Right atrium auricular region (tissue), 2 donors: ENCODE results near the gene DNM2. TPM values are rescaled to one million over a fixed set of nuclear protein-coding genes. Genes with fewer than 3 reads are reported as not detected.
"Not testable (repeated sequence)": the region's sequence is repeated elsewhere in the genome, so short reads cannot be mapped to it uniquely, and the experiment has no call there.

Experiments
- DNase-seq: peaks from one replicate; pipeline ENCODE4 v3.0.0-alpha.2; 2019; ENCODE audit warnings: low spot score
- H3K27ac ChIP-seq, 2 donors: fragments of 200-600 bp; sonication (generic); 1 replicate in 1 of 2; 2 replicates in 1 of 2; pipeline ENCODE4 v1.5.1; 2016 to 2019
- H3K27me3 ChIP-seq, 2 donors: fragments of 200-600 bp; sonication (generic); one replicate each; pipeline versions ENCODE4 v1.5.1 to v1.6.0; 2017 to 2019
- H3K36me3 ChIP-seq: fragments of 200-600 bp; sonication (generic); one replicate; pipeline ENCODE4 v1.5.1; 2016
- H3K4me1 ChIP-seq, 2 donors: fragments of 200-600 bp; sonication (generic); one replicate each; pipeline versions ENCODE4 v1.5.1 to v1.6.0; 2017 to 2019
- H3K4me3 ChIP-seq, 2 donors: fragments of 200-600 bp; sonication (generic); 1 replicate in 1 of 2; 2 replicates in 1 of 2; pipeline ENCODE4 v1.5.1; 2017 to 2019; ENCODE audit warnings: mild to moderate bottlenecking in 1 of 2, moderate library complexity in 1 of 2
- H3K9me3 ChIP-seq, 2 donors: fragments of 200-600 bp; sonication (generic); one replicate each; pipeline ENCODE4 v1.5.1; 2019
- total RNA-seq, 2 donors: library from RNA; depleted of rRNA; stranded (reverse); fragments of >200 nt; gene quantifications; one replicate each; pipeline ENCODE4 v1.1.0, GENCODE V29; 2016
- TF ChIP-seq, protein P1 (sequence below), 2 donors: fragments of 200-600 bp; sonication (generic); IDR thresholded peaks; one replicate each; pipeline ENCODE4 v1.5.1; 2019; ENCODE audit warnings: antibody characterized with exemption in 2 of 2

Gene DNM2
- total RNA-seq, 2 donors from 2014 or later, result 111 to 144 TPM

DNA sequence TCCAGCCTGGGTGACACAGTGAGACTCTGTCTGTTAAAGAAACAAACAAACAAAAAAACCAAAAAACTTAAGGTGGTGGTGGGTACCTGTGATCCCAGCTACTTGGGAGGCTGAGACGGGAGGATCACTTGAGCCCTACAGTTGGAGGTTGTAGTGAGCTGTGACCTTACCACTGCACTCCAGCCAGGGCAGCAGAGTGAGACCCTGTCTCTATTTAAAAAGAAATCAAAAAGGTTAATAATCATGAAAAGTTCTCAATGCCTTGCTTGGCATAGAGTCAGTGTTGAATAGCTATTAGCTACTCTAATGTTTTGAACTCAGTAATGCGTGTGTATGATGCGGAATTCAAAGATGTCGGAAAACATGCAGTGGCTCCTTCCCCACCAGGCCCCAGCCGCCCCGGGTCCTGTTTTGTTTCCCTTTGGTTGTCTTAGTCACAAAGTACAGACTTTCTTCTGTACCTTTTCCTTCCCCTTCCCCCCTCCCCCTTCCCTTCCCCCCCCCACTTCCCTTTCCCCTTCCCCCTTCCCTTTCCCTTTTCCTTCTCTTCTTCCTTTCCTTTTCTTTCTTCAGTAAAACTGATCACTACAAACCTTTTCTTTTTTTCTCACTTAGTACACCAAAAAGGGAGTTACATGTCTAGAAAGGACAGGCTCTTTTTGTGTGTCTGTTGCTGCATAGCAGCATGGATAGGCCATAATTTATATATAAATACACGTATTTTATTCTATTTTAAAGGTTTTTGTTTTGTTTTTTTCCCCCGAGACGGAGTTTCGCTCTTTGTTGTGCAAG is 35.2 kb downstream of the DNM2 start:
- H3K36me3 ChIP-seq, result no peaks in the 10 kb centered on the region
- H3K4me3 ChIP-seq, result no peak overlapping the region
- DNase-seq, result no peak
- no peaks in the 10 kb centered on the region for H3K27me3 ChIP-seq
- TF ChIP-seq, protein P1, sequence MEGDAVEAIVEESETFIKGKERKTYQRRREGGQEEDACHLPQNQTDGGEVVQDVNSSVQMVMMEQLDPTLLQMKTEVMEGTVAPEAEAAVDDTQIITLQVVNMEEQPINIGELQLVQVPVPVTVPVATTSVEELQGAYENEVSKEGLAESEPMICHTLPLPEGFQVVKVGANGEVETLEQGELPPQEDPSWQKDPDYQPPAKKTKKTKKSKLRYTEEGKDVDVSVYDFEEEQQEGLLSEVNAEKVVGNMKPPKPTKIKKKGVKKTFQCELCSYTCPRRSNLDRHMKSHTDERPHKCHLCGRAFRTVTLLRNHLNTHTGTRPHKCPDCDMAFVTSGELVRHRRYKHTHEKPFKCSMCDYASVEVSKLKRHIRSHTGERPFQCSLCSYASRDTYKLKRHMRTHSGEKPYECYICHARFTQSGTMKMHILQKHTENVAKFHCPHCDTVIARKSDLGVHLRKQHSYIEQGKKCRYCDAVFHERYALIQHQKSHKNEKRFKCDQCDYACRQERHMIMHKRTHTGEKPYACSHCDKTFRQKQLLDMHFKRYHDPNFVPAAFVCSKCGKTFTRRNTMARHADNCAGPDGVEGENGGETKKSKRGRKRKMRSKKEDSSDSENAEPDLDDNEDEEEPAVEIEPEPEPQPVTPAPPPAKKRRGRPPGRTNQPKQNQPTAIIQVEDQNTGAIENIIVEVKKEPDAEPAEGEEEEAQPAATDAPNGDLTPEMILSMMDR (IDR thresholded peaks at IDR 0.05), result no peak
- H3K4me1 ChIP-seq, result peaks cover 0 to 71% of the 10 kb centered on the region in 2 donors
- no peaks in the 10 kb centered on the region for H3K9me3 ChIP-seq
- H3K27ac ChIP-seq, result peak overlapping the region; percentile 78 to 86

DNA sequence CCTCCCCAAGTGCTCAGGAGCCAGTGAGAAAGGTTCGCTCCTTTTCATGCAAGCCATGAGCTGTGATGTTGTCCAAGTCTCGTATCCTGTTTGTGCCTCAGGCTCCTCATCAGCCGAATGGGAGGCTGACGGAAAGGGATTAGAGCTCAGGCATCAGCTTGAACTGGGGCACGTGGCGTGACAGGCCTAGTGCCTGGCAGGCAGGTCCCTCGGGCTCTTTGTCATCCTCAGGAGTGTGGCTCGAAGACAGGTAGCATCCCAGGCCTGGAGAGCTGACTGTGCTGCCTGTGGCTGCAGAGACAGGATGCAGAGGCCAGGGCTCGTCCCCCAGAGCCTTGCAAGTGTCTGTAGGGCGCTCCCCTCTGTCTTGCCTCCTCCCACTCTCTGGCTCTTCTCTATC is 38.5 kb downstream of the DNM2 start:
- Histone ChIP-seq H3K27me3 (no peaks in the 10 kb centered on the region), H3K4me1 (peaks cover 0 to 59% of the 10 kb centered on the region in 2 donors), H3K4me3 (no peak overlapping the region), H3K36me3 (peaks cover 12% of the 10 kb centered on the region), H3K9me3 (no peaks in the 10 kb centered on the region), H3K27ac (peak overlapping the region in 1 of 2 donors; percentile 78)
- TF ChIP-seq, protein P1 (IDR thresholded peaks at IDR 0.05), result no peak
- no peak for DNase-seq

DNA sequence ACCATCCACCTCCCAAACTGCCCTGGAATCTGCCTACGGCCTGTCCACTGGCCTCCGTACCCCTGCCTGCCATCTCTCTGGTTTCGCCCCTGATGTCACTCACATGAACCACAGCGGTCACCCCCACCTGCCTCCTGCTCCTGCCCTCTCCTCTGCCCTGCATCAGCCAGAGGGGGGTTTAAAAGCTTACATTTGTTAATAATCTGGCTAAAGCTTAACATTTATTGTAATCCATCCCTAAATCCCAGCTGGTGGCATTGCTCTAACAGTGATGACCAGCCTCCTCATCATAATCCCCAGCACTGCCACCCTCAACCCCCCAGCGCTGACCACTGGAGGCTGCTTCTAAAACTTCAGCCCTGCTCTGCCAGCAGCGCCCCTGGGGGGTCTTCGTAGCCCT is 38.9 kb downstream of the DNM2 start:
- Histone ChIP-seq H3K4me1 (peaks cover 0 to 59% of the 10 kb centered on the region in 2 donors), H3K27me3 (no peaks in the 10 kb centered on the region), H3K36me3 (peaks cover 16% of the 10 kb centered on the region), H3K27ac (peak overlapping the region in 1 of 2 donors; percentile 78), H3K9me3 (no peaks in the 10 kb centered on the region), H3K4me3 (no peak overlapping the region)
- TF ChIP-seq, protein P1 (IDR thresholded peaks at IDR 0.05), result no peak
- no peak for DNase-seq

DNA sequence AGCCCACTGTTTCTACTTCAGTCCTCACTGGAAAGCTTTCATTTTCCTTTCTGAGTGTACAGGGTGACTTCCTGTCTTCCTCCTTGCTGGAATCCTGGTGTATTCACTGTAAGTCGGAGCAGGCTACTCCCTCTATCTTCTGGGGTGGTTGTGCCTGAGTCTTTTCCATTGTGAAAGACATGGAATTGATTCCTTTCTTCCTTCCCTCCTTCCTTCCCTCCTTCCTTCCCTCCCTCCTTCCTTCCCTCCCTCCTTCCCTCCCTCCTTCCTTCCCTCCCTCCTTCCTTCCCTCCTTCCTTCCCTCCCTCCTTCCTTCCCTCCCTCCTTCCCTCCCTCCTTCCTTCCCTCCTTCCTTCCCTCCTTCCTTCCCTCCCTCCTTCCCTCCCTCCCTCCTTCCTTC is 40.2 kb downstream of the DNM2 start:
- DNase-seq, H3K27me3 ChIP-seq, H3K27ac ChIP-seq, H3K4me3 ChIP-seq, H3K9me3 ChIP-seq: not testable (repeated sequence)
- Histone ChIP-seq H3K36me3 (peaks cover 16% of the 10 kb centered on the region), H3K4me1 (peaks cover 0 to 59% of the 10 kb centered on the region in 2 donors)

DNA sequence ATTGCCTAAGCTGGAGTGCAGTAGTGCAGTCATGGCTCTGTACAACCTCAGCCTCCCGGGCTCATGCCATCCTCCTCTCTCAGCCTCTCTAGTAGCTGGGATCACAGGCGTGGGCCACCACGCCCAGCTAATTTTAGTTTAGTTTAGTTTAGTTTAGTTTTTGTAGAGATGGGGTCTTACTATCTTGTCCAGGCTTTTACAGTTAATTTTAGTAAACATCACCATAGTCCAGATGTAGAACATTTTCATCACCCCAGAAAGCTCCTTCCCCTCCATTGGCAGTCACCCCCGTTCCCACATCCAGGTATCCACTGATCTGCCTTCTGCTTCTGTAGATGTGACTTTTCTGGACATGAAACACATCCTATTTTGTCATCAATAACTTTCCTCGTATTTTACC is 41.1 kb downstream of the DNM2 start:
- Histone ChIP-seq H3K27ac (peak overlapping the region in 1 of 2 donors; percentile 59), H3K4me3 (no peak overlapping the region), H3K27me3 (no peaks in the 10 kb centered on the region), H3K4me1 (peaks cover 0 to 66% of the 10 kb centered on the region in 2 donors), H3K36me3 (peaks cover 16% of the 10 kb centered on the region), H3K9me3 (no peaks in the 10 kb centered on the region)
- no peak for DNase-seq
- TF ChIP-seq, protein P1 (IDR thresholded peaks at IDR 0.05), result no peak

DNA sequence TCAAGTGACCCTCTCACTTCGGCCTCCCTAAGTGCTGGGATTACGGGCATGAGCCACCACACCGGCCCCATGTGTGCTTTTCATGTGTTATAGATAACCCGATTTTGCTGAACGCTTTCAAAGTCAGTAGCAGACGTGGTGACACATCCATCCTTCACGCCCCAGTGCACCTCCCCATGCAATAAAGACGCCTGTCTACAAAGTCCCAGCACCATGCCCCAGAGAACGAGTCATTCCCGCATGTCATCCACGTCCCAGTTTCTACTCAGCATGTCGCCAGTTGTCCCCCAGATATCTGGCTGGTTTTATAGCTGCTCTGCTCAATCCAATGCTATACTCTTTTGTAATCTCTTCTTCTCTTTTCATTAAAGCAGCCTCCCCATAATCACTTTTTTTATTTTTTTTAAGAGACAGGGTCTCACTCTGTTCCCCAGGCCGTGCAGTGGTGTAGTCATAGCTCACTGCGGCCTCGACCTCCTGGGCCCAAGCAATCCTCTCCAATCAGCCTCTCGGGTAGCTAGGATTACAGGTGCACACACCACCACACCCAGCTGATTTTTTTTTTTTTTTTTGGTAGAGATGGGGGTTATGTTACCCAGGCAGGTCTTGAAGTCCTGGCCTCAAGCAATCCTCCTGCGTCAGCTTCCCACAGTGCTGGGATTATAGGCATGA is 42.5 kb downstream of the DNM2 start:
- Histone ChIP-seq H3K9me3 (no peaks in the 10 kb centered on the region), H3K4me3 (no peak overlapping the region), H3K27me3 (no peaks in the 10 kb centered on the region), H3K36me3 (peaks cover 16% of the 10 kb centered on the region), H3K27ac (peak overlapping the region; percentile 40 to 59), H3K4me1 (peaks cover 0 to 80% of the 10 kb centered on the region in 2 donors)
- DNase-seq, result no peak
- TF ChIP-seq, protein P1 (IDR thresholded peaks at IDR 0.05), result no peak
